Measurements from ENCODE around the gene SH3BP2.

The SH3BP2 gene

GRCh38 chr4:2866160-2866861 lies 73.4 kb downstream of the SH3BP2 start:
- 60 to 96% methylated on average over 1 to 6 of the region's 10 CpGs for WGBS, 2 experiments (ENCODE audit: insufficient coverage in 2 of 2)
- Histone ChIP-seq H3K4me3 (ENCODE audit: extremely low read depth, insufficient read depth, low read length, poor library complexity, severe bottlenecking) (no peak overlapping the region), H3K4me1 (ENCODE audit: control insufficient read depth, insufficient read depth, low read length, poor library complexity, severe bottlenecking) (peaks cover 63% of the 10 kb centered on the region), H3K27ac (ENCODE audit: low read depth, low read length, severe bottlenecking) (no peak overlapping the region), H3K36me3 (ENCODE audit: control insufficient read depth, insufficient read depth, low read length) (no peaks in the 10 kb centered on the region), H3K9me3 (ENCODE audit: control insufficient read depth, low read length) (no peaks in the 10 kb centered on the region)

GRCh38 chr4:2866891-2867290 lies 74.0 kb downstream of the SH3BP2 start:
- Histone ChIP-seq H3K36me3 (ENCODE audit: control insufficient read depth, insufficient read depth, low read length) (no peaks in the 10 kb centered on the region), H3K4me1 (ENCODE audit: control insufficient read depth, insufficient read depth, low read length, poor library complexity, severe bottlenecking) (peaks cover 63% of the 10 kb centered on the region), H3K4me3 (ENCODE audit: extremely low read depth, insufficient read depth, low read length, poor library complexity, severe bottlenecking) (no peak overlapping the region), H3K27ac (ENCODE audit: low read depth, low read length, severe bottlenecking) (peak overlapping the region; percentile 46), H3K9me3 (ENCODE audit: control insufficient read depth, low read length) (no peaks in the 10 kb centered on the region)
- 83 to 87% methylated on average over 4 of the region's 5 CpGs for WGBS, 2 experiments (ENCODE audit: insufficient coverage in 2 of 2)

- peaks cover 54% of the 10 kb centered on the region for H3K4me1 ChIP-seq (ENCODE audit: control insufficient read depth, insufficient read depth, low read length, poor library complexity, severe bottlenecking)
- H3K9me3 ChIP-seq (ENCODE audit: control insufficient read depth, low read length): no peaks in the 10 kb centered on the region
- no peak overlapping the region for H3K4me3 ChIP-seq (ENCODE audit: extremely low read depth, insufficient read depth, low read length, poor library complexity, severe bottlenecking)
- H3K27ac ChIP-seq (ENCODE audit: low read depth, low read length, severe bottlenecking): peak overlapping the region; percentile 46
- H3K36me3 ChIP-seq (ENCODE audit: control insufficient read depth, insufficient read depth, low read length): no peaks in the 10 kb centered on the region
- 67 to 73% methylated on average over 7 to 9 of the region's 10 CpGs for WGBS, 2 experiments (ENCODE audit: insufficient coverage in 2 of 2)
Observed at GRCh38 chr4:2867758-2868491, 75.0 kb downstream of the SH3BP2 start.

- Histone ChIP-seq H3K4me1 (ENCODE audit: control insufficient read depth, insufficient read depth, low read length, poor library complexity, severe bottlenecking) (peaks cover 51% of the 10 kb centered on the region), H3K4me3 (ENCODE audit: extremely low read depth, insufficient read depth, low read length, poor library complexity, severe bottlenecking) (no peak overlapping the region), H3K9me3 (ENCODE audit: control insufficient read depth, low read length) (no peaks in the 10 kb centered on the region), H3K27ac (ENCODE audit: low read depth, low read length, severe bottlenecking) (no peak overlapping the region), H3K36me3 (ENCODE audit: control insufficient read depth, insufficient read depth, low read length) (no peaks in the 10 kb centered on the region)
- 84 to 88% methylated on average over 10 to 11 of the region's 12 CpGs for WGBS, 2 experiments (ENCODE audit: insufficient coverage in 2 of 2)
Observed at GRCh38 chr4:2868877-2869487, 76.1 kb downstream of the SH3BP2 start.

DNA sequence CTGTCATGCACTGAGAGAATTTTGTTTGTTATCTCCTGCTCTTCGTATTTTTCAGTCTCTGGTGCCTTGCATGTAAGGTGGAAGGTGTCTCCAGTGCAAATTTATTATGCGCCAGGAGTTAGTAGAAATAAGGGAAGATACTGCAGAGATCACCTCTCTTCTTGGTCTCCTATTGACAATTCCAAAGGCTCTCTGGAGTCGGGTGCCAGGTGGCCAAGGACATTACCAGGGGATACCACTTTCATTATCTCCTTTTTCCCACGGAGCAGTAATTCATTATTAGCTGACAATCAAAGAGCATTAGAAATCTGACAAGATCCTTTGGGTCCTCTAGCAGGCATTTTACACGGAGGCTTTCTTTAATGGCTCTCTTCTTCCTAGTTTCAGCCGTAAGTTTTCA lies 76.8 kb downstream of the SH3BP2 start:
- H3K27ac ChIP-seq (ENCODE audit: low read depth, low read length, severe bottlenecking): no peak overlapping the region
- no peak overlapping the region for H3K4me3 ChIP-seq (ENCODE audit: extremely low read depth, insufficient read depth, low read length, poor library complexity, severe bottlenecking)
- 74 to 88% methylated on average over 3 to 4 of the region's 6 CpGs for WGBS, 2 experiments (ENCODE audit: insufficient coverage in 2 of 2)
- H3K36me3 ChIP-seq (ENCODE audit: control insufficient read depth, insufficient read depth, low read length): no peaks in the 10 kb centered on the region
- no peaks in the 10 kb centered on the region for H3K9me3 ChIP-seq (ENCODE audit: control insufficient read depth, low read length)
- peaks cover 44% of the 10 kb centered on the region for H3K4me1 ChIP-seq (ENCODE audit: control insufficient read depth, insufficient read depth, low read length, poor library complexity, severe bottlenecking)

DNA sequence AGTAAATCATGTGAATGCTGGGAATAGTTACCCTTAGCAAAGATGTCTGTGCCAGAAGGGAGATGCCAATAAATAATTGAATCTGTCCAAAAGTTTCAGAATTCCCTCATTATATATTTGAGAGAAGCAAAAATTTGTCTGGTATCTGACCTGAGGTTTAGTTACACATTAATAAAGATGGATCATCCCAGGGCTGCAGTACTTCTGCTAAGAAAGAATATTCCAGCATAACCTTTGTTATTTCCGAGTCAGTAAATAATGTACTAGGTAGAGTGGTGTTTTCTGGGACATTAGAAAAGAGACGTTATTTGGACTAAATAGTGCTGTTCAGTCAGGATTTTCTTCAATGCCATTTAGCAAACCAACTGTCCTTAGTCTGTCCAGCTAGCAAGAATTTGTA lies 77.2 kb downstream of the SH3BP2 start:
- H3K4me3 ChIP-seq (ENCODE audit: extremely low read depth, insufficient read depth, low read length, poor library complexity, severe bottlenecking): no peak overlapping the region
- WGBS, 2 experiments (ENCODE audit: insufficient coverage in 2 of 2): 90 to 100% methylated on average over 1 to 2 of the region's 2 CpGs
- H3K36me3 ChIP-seq (ENCODE audit: control insufficient read depth, insufficient read depth, low read length): no peaks in the 10 kb centered on the region
- H3K27ac ChIP-seq (ENCODE audit: low read depth, low read length, severe bottlenecking): no peak overlapping the region
- peaks cover 42% of the 10 kb centered on the region for H3K4me1 ChIP-seq (ENCODE audit: control insufficient read depth, insufficient read depth, low read length, poor library complexity, severe bottlenecking)
- no peaks in the 10 kb centered on the region for H3K9me3 ChIP-seq (ENCODE audit: control insufficient read depth, low read length)

DNA sequence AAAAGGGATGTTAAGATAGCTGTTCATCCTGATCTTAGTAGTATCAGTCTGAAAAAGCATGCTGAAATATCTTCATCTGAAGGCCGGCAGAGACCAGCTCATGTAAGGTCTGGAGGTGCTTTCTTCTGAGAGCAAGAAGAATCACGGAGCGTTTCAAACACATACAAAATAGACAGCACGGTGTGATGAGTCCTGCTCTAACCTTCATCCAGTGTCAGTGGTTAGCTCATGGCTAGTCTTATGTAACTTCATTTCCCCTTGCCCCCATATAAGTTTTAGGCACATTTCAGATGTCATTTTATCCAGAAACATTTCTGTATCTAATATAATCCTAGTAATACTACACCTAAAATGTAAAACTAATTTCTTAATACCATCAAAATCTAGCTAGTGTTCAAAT lies 78.6 kb downstream of the SH3BP2 start:
- WGBS, 2 experiments (ENCODE audit: insufficient coverage in 2 of 2): 96 to 100% methylated on average over 1 to 4 of the region's 4 CpGs
- no peak overlapping the region for H3K27ac ChIP-seq (ENCODE audit: low read depth, low read length, severe bottlenecking)
- H3K4me3 ChIP-seq (ENCODE audit: extremely low read depth, insufficient read depth, low read length, poor library complexity, severe bottlenecking): no peak overlapping the region
- H3K36me3 ChIP-seq (ENCODE audit: control insufficient read depth, insufficient read depth, low read length): peaks cover 11% of the 10 kb centered on the region
- no peaks in the 10 kb centered on the region for H3K9me3 ChIP-seq (ENCODE audit: control insufficient read depth, low read length)
- H3K4me1 ChIP-seq (ENCODE audit: control insufficient read depth, insufficient read depth, low read length, poor library complexity, severe bottlenecking): peaks cover 36% of the 10 kb centered on the region

DNA sequence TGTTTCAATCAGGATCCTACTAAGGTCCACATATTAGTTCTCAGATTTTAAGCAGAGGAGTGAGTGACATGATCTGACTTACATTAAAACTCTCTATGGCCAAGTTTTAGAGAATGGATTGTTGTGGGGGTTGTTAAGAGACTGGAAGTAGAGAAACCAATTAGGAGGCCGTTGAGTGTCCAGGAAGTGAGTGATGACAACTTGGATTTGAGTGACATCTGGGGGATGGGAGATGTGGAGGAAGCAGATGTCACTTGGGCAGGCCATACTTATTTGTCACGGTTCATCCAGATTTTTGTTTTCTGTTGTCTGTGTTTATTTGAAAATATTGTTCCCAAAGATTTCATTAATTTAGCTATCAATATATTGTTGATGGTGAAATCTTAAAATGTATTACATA lies 79.0 kb downstream of the SH3BP2 start:
- WGBS, 2 experiments (ENCODE audit: insufficient coverage in 2 of 2): 50 to 71% methylated on average over 1 of the region's 2 CpGs
- peaks cover 32% of the 10 kb centered on the region for H3K4me1 ChIP-seq (ENCODE audit: control insufficient read depth, insufficient read depth, low read length, poor library complexity, severe bottlenecking)
- H3K4me3 ChIP-seq (ENCODE audit: extremely low read depth, insufficient read depth, low read length, poor library complexity, severe bottlenecking): no peak overlapping the region

DNA sequence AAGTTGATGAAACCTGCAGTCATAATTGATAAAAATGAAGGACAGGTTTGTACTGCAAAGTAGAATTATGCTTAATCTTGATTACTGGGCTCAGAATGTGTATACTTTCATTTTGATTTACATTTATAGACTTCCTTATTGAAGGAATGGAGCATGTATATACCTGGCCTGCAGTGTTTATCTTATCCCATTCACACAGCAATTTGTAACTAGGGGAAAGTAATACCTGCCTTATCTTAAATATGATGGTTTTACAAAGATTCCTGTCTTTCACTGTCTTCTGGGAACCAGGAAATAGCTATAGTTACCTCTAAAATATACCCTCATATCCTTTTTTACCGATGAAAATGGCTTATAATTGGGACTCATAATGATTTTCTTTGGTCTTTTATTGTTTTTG lies 80.4 kb downstream of the SH3BP2 start:
- no peaks in the 10 kb centered on the region for H3K9me3 ChIP-seq (ENCODE audit: control insufficient read depth, low read length)
- no peak overlapping the region for H3K4me3 ChIP-seq (ENCODE audit: extremely low read depth, insufficient read depth, low read length, poor library complexity, severe bottlenecking)
- WGBS, 2 experiments (ENCODE audit: insufficient coverage in 2 of 2): no CpG with 5 or more reads among the region's 1 CpG
- H3K27ac ChIP-seq (ENCODE audit: low read depth, low read length, severe bottlenecking): no peak overlapping the region
- H3K36me3 ChIP-seq (ENCODE audit: control insufficient read depth, insufficient read depth, low read length): peaks cover 25% of the 10 kb centered on the region
- peaks cover 20% of the 10 kb centered on the region for H3K4me1 ChIP-seq (ENCODE audit: control insufficient read depth, insufficient read depth, low read length, poor library complexity, severe bottlenecking)

More for the DNA sequence above, 79.0 kb downstream of the SH3BP2 start:
- H3K9me3 ChIP-seq (ENCODE audit: control insufficient read depth, low read length): no peaks in the 10 kb centered on the region
- H3K36me3 ChIP-seq (ENCODE audit: control insufficient read depth, insufficient read depth, low read length): peaks cover 13% of the 10 kb centered on the region
- no peak overlapping the region for H3K27ac ChIP-seq (ENCODE audit: low read depth, low read length, severe bottlenecking)

- H3K27ac ChIP-seq (ENCODE audit: low read depth, low read length, severe bottlenecking): no peak overlapping the region
- no peaks in the 10 kb centered on the region for H3K9me3 ChIP-seq (ENCODE audit: control insufficient read depth, low read length)
- H3K4me1 ChIP-seq (ENCODE audit: control insufficient read depth, insufficient read depth, low read length, poor library complexity, severe bottlenecking): peaks cover 12% of the 10 kb centered on the region
- no peak overlapping the region for H3K4me3 ChIP-seq (ENCODE audit: extremely low read depth, insufficient read depth, low read length, poor library complexity, severe bottlenecking)
- H3K36me3 ChIP-seq (ENCODE audit: control insufficient read depth, insufficient read depth, low read length): peaks cover 41% of the 10 kb centered on the region
- WGBS, 2 experiments (ENCODE audit: insufficient coverage in 2 of 2): 94 to 100% methylated on average over 2 to 3 of the region's 7 CpGs
Observed at GRCh38 chr4:2874861-2875260, 82.0 kb downstream of the SH3BP2 start.
